Measurements from ENCODE around the gene SMG6. TPM values are rescaled to one million over a fixed set of nuclear protein-coding genes. Genes with fewer than 3 reads are reported as not detected.

Gene SMG6
- total and polyA plus RNA-seq, 2 donors = 30.0 to 31.0 TPM

- H3K36me3 ChIP-seq (ENCODE audit: control insufficient read depth in 2 of 2, insufficient read depth in 2 of 2, low read length in 1 of 2) = peaks cover 2 to 10% of the 10 kb centered on the region in 2 donors
- H3K9me3 ChIP-seq (ENCODE audit: control insufficient read depth in 2 of 2, insufficient read depth in 1 of 2, low read length in 1 of 2) = no peaks in the 10 kb centered on the region
- no peaks in the 10 kb centered on the region for H3K27me3 ChIP-seq (ENCODE audit: control insufficient read depth in 2 of 2, insufficient read depth in 1 of 2, low read length in 1 of 2)
- H3K27ac ChIP-seq (ENCODE audit: low read depth in 1 of 2, low read length in 1 of 2) = no peak overlapping the region
- no peak for DNase-seq (ENCODE audit: low read depth in 6 of 9, low spot score in 9 of 9)
- WGBS = 99% methylated on average over 6 of the region's 6 CpGs
- H3K4me1 ChIP-seq (ENCODE audit: control insufficient read depth in 2 of 2, insufficient read depth in 2 of 2, low read length in 2 of 2) = peaks cover 0 to 6% of the 10 kb centered on the region in 2 donors
- H3K4me3 ChIP-seq (ENCODE audit: low read length in 2 of 2) = no peak overlapping the region
Observed at GRCh38 chr17:2110436-2110835, 193.1 kb downstream of the SMG6 start.

GRCh38 chr17:2108170-2108569 lies 195.4 kb downstream of the SMG6 start:
- Histone ChIP-seq H3K4me1 (ENCODE audit: control insufficient read depth in 2 of 2, insufficient read depth in 2 of 2, low read length in 2 of 2) (peaks cover 0 to 6% of the 10 kb centered on the region in 2 donors), H3K9me3 (ENCODE audit: control insufficient read depth in 2 of 2, insufficient read depth in 1 of 2, low read length in 1 of 2) (no peaks in the 10 kb centered on the region), H3K27ac (ENCODE audit: low read depth in 1 of 2, low read length in 1 of 2) (no peak overlapping the region), H3K4me3 (ENCODE audit: low read length in 2 of 2) (no peak overlapping the region), H3K27me3 (ENCODE audit: control insufficient read depth in 2 of 2, insufficient read depth in 1 of 2, low read length in 1 of 2) (no peaks in the 10 kb centered on the region), H3K36me3 (ENCODE audit: control insufficient read depth in 2 of 2, insufficient read depth in 2 of 2, low read length in 1 of 2) (peaks cover 0 to 13% of the 10 kb centered on the region in 2 donors)
- no peak for DNase-seq (ENCODE audit: low read depth in 6 of 9, low spot score in 9 of 9)
- 94% methylated on average over 8 of the region's 8 CpGs for WGBS

- no peak overlapping the region for H3K27ac ChIP-seq (ENCODE audit: low read depth in 1 of 2, low read length in 1 of 2)
- no peaks in the 10 kb centered on the region for H3K27me3 ChIP-seq (ENCODE audit: control insufficient read depth in 2 of 2, insufficient read depth in 1 of 2, low read length in 1 of 2)
- peaks cover 0 to 6% of the 10 kb centered on the region in 2 donors for H3K4me1 ChIP-seq (ENCODE audit: control insufficient read depth in 2 of 2, insufficient read depth in 2 of 2, low read length in 2 of 2)
- no peaks in the 10 kb centered on the region for H3K9me3 ChIP-seq (ENCODE audit: control insufficient read depth in 2 of 2, insufficient read depth in 1 of 2, low read length in 1 of 2)
- DNase-seq (ENCODE audit: low read depth in 6 of 9, low spot score in 9 of 9) = no peak
- H3K36me3 ChIP-seq (ENCODE audit: control insufficient read depth in 2 of 2, insufficient read depth in 2 of 2, low read length in 1 of 2) = peaks cover 3 to 13% of the 10 kb centered on the region in 2 donors
- no peak overlapping the region for H3K4me3 ChIP-seq (ENCODE audit: low read length in 2 of 2)
- WGBS = 96% methylated on average over 3 of the region's 3 CpGs
Observed at GRCh38 chr17:2107506-2107905, 196.1 kb downstream of the SMG6 start.

- no peaks in the 10 kb centered on the region for H3K27me3 ChIP-seq (ENCODE audit: control insufficient read depth in 2 of 2, insufficient read depth in 1 of 2, low read length in 1 of 2)
- no peaks in the 10 kb centered on the region for H3K9me3 ChIP-seq (ENCODE audit: control insufficient read depth in 2 of 2, insufficient read depth in 1 of 2, low read length in 1 of 2)
- H3K4me1 ChIP-seq (ENCODE audit: control insufficient read depth in 2 of 2, insufficient read depth in 2 of 2, low read length in 2 of 2) = peaks cover 0 to 6% of the 10 kb centered on the region in 2 donors
- H3K36me3 ChIP-seq (ENCODE audit: control insufficient read depth in 2 of 2, insufficient read depth in 2 of 2, low read length in 1 of 2) = peaks cover 3 to 13% of the 10 kb centered on the region in 2 donors
- DNase-seq (ENCODE audit: low read depth in 6 of 9, low spot score in 9 of 9) = no peak
- H3K27ac ChIP-seq (ENCODE audit: low read depth in 1 of 2, low read length in 1 of 2) = peak overlapping the region in 1 of 2 donors; percentile 26
- WGBS = 97% methylated on average over 2 of the region's 2 CpGs
- H3K4me3 ChIP-seq (ENCODE audit: low read length in 2 of 2) = no peak overlapping the region
Observed at GRCh38 chr17:2107050-2107449, 196.5 kb downstream of the SMG6 start.

GRCh38 chr17:2106308-2106955 lies 197.2 kb downstream of the SMG6 start:
- peaks cover 0 to 6% of the 10 kb centered on the region in 2 donors for H3K4me1 ChIP-seq (ENCODE audit: control insufficient read depth in 2 of 2, insufficient read depth in 2 of 2, low read length in 2 of 2)
- H3K4me3 ChIP-seq (ENCODE audit: low read length in 2 of 2) = no peak overlapping the region
- no peaks in the 10 kb centered on the region for H3K9me3 ChIP-seq (ENCODE audit: control insufficient read depth in 2 of 2, insufficient read depth in 1 of 2, low read length in 1 of 2)
- H3K36me3 ChIP-seq (ENCODE audit: control insufficient read depth in 2 of 2, insufficient read depth in 2 of 2, low read length in 1 of 2) = peaks cover 8 to 11% of the 10 kb centered on the region in 2 donors
- WGBS = 95% methylated on average over 11 of the region's 11 CpGs
- H3K27ac ChIP-seq (ENCODE audit: low read depth in 1 of 2, low read length in 1 of 2) = peak overlapping the region; percentile 0 to 8
- DNase-seq (ENCODE audit: low read depth in 6 of 9, low spot score in 9 of 9) = no peak
- H3K27me3 ChIP-seq (ENCODE audit: control insufficient read depth in 2 of 2, insufficient read depth in 1 of 2, low read length in 1 of 2) = no peaks in the 10 kb centered on the region

- WGBS = 93% methylated on average over 1 of the region's 1 CpG
- H3K27ac ChIP-seq (ENCODE audit: low read depth in 1 of 2, low read length in 1 of 2) = peak overlapping the region in 1 of 2 donors; percentile 0
- DNase-seq (ENCODE audit: low read depth in 6 of 9, low spot score in 9 of 9) = no peak
- H3K4me1 ChIP-seq (ENCODE audit: control insufficient read depth in 2 of 2, insufficient read depth in 2 of 2, low read length in 2 of 2) = peaks cover 0 to 6% of the 10 kb centered on the region in 2 donors
- peaks cover 9 to 10% of the 10 kb centered on the region in 2 donors for H3K36me3 ChIP-seq (ENCODE audit: control insufficient read depth in 2 of 2, insufficient read depth in 2 of 2, low read length in 1 of 2)
- no peaks in the 10 kb centered on the region for H3K27me3 ChIP-seq (ENCODE audit: control insufficient read depth in 2 of 2, insufficient read depth in 1 of 2, low read length in 1 of 2)
- no peak overlapping the region for H3K4me3 ChIP-seq (ENCODE audit: low read length in 2 of 2)
- no peaks in the 10 kb centered on the region for H3K9me3 ChIP-seq (ENCODE audit: control insufficient read depth in 2 of 2, insufficient read depth in 1 of 2, low read length in 1 of 2)
Observed at GRCh38 chr17:2105663-2106062, 197.9 kb downstream of the SMG6 start.

GRCh38 chr17:2102931-2103809 lies 200.4 kb downstream of the SMG6 start:
- peaks cover 0 to 6% of the 10 kb centered on the region in 2 donors for H3K4me1 ChIP-seq (ENCODE audit: control insufficient read depth in 2 of 2, insufficient read depth in 2 of 2, low read length in 2 of 2)
- no peak for DNase-seq (ENCODE audit: low read depth in 6 of 9, low spot score in 9 of 9)
- H3K36me3 ChIP-seq (ENCODE audit: control insufficient read depth in 2 of 2, insufficient read depth in 2 of 2, low read length in 1 of 2) = peaks cover 9 to 10% of the 10 kb centered on the region in 2 donors
- WGBS = 96% methylated on average over 9 of the region's 9 CpGs
- no peaks in the 10 kb centered on the region for H3K27me3 ChIP-seq (ENCODE audit: control insufficient read depth in 2 of 2, insufficient read depth in 1 of 2, low read length in 1 of 2)
- H3K27ac ChIP-seq (ENCODE audit: low read depth in 1 of 2, low read length in 1 of 2) = peak overlapping the region; percentile 26 to 72
- H3K9me3 ChIP-seq (ENCODE audit: control insufficient read depth in 2 of 2, insufficient read depth in 1 of 2, low read length in 1 of 2) = no peaks in the 10 kb centered on the region
- H3K4me3 ChIP-seq (ENCODE audit: low read length in 2 of 2) = no peak overlapping the region

GRCh38 chr17:2101448-2102257 lies 201.9 kb downstream of the SMG6 start:
- Histone ChIP-seq H3K9me3 (ENCODE audit: control insufficient read depth in 2 of 2, insufficient read depth in 1 of 2, low read length in 1 of 2) (no peaks in the 10 kb centered on the region), H3K36me3 (ENCODE audit: control insufficient read depth in 2 of 2, insufficient read depth in 2 of 2, low read length in 1 of 2) (peaks cover 9% of the 10 kb centered on the region in 2 donors), H3K27ac (ENCODE audit: low read depth in 1 of 2, low read length in 1 of 2) (peak overlapping the region; percentile 3 to 47), H3K27me3 (ENCODE audit: control insufficient read depth in 2 of 2, insufficient read depth in 1 of 2, low read length in 1 of 2) (no peaks in the 10 kb centered on the region), H3K4me3 (ENCODE audit: low read length in 2 of 2) (no peak overlapping the region), H3K4me1 (ENCODE audit: control insufficient read depth in 2 of 2, insufficient read depth in 2 of 2, low read length in 2 of 2) (peaks cover 0 to 3% of the 10 kb centered on the region in 2 donors)
- 35% methylated on average over 15 of the region's 15 CpGs for WGBS
- no peak for DNase-seq (ENCODE audit: low read depth in 6 of 9, low spot score in 9 of 9)
